ENCODE results near the gene FUS. TPM values are rescaled to one million over a fixed set of nuclear protein-coding genes. Genes with fewer than 3 reads are reported as not detected.
A peak's percentile ranks its signal among the peaks of the same experiment; 100 is the strongest.

FUS gene
- total and polyA plus RNA-seq, 2 of the 13 experiments (the other 11 are each of a cell fraction or from before 2014, with no cell fraction given): 68.1 to 168 TPM

DNA sequence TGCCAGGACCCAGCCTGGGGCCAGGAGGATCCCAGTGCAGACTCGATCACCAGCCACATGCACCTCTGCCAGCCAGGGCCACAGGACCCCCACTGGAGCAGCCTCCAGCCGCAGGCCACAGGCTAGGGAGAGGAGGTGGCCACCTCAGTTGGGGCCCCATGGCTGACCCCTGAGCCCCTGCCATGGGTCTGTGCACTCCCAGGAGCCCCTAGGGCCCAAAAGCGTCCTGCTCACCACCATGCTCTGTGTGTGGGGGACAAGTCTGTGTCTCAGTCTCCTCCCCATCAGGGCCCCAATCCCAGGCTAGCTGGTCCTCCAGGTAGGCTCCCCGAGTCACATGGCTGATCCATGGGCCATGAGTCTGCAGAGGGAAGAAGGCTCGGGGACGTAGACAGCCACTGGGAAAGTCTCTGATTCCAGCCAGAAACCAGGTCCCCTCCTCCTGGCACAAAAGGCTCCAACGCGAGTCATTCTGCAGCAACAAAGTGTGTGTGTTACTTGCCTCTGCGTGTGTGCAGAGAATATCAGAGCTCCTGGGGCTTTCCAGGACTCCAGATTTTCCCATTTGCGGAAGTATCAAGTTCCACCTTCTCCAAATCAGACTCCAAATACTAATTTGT is 38.3 kb upstream of the FUS start (continued):
- TF ChIP-seq, protein P1, sequence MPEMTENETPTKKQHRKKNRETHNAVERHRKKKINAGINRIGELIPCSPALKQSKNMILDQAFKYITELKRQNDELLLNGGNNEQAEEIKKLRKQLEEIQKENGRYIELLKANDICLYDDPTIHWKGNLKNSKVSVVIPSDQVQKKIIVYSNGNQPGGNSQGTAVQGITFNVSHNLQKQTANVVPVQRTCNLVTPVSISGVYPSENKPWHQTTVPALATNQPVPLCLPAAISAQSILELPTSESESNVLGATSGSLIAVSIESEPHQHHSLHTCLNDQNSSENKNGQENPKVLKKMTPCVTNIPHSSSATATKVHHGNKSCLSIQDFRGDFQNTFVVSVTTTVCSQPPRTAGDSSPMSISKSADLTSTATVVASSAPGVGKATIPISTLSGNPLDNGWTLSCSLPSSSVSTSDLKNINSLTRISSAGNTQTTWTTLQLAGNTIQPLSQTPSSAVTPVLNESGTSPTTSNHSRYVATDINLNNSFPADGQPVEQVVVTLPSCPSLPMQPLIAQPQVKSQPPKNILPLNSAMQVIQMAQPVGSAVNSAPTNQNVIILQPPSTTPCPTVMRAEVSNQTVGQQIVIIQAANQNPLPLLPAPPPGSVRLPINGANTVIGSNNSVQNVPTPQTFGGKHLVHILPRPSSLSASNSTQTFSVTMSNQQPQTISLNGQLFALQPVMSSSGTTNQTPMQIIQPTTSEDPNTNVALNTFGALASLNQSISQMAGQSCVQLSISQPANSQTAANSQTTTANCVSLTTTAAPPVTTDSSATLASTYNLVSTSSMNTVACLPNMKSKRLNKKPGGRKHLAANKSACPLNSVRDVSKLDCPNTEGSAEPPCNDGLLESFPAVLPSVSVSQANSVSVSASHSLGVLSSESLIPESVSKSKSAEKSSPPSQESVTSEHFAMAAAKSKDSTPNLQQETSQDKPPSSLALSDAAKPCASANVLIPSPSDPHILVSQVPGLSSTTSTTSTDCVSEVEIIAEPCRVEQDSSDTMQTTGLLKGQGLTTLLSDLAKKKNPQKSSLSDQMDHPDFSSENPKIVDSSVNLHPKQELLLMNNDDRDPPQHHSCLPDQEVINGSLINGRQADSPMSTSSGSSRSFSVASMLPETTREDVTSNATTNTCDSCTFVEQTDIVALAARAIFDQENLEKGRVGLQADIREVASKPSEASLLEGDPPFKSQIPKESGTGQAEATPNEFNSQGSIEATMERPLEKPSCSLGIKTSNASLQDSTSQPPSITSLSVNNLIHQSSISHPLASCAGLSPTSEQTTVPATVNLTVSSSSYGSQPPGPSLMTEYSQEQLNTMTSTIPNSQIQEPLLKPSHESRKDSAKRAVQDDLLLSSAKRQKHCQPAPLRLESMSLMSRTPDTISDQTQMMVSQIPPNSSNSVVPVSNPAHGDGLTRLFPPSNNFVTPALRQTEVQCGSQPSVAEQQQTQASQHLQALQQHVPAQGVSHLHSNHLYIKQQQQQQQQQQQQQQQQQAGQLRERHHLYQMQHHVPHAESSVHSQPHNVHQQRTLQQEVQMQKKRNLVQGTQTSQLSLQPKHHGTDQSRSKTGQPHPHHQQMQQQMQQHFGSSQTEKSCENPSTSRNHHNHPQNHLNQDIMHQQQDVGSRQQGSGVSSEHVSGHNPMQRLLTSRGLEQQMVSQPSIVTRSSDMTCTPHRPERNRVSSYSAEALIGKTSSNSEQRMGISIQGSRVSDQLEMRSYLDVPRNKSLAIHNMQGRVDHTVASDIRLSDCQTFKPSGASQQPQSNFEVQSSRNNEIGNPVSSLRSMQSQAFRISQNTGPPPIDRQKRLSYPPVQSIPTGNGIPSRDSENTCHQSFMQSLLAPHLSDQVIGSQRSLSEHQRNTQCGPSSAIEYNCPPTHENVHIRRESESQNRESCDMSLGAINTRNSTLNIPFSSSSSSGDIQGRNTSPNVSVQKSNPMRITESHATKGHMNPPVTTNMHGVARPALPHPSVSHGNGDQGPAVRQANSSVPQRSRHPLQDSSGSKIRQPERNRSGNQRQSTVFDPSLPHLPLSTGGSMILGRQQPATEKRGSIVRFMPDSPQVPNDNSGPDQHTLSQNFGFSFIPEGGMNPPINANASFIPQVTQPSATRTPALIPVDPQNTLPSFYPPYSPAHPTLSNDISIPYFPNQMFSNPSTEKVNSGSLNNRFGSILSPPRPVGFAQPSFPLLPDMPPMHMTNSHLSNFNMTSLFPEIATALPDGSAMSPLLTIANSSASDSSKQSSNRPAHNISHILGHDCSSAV (CRISPR knock-in tag; IDR thresholded peaks at IDR 0.05; ENCODE audit: borderline replicate concordance): no peak
- TF ChIP-seq ZNF768 (CRISPR knock-in tag; IDR thresholded peaks at IDR 0.05) (peak; percentile 41; the same call in 1 of the 2 replicates), KLF15 (CRISPR knock-in tag; IDR thresholded peaks at IDR 0.05; ENCODE audit: borderline replicate concordance) (no peak), IRF2 (CRISPR knock-in tag; IDR thresholded peaks at IDR 0.05) (no peak), ZNF30 (CRISPR knock-in tag; IDR thresholded peaks at IDR 0.05) (no peak), SRY (CRISPR knock-in tag; IDR thresholded peaks at IDR 0.05) (peak; percentile 85; the same call in 1 of the 2 replicates), SCMH1 (CRISPR knock-in tag; IDR thresholded peaks at IDR 0.05; ENCODE audit: borderline replicate concordance) (no peak), KDM4B (CRISPR knock-in tag; IDR thresholded peaks at IDR 0.05) (peak; percentile 21; the same call in 1 of the 2 replicates), NBN (conservative IDR thresholded peaks at IDR 0.05) (no peak)
- TF ChIP-seq, protein P2, sequence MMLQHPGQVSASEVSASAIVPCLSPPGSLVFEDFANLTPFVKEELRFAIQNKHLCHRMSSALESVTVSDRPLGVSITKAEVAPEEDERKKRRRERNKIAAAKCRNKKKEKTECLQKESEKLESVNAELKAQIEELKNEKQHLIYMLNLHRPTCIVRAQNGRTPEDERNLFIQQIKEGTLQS (CRISPR knock-in tag; IDR thresholded peaks at IDR 0.05): 0 out of 2 replicates have a peak, but pooled peaks have one; percentile 7
- TF ChIP-seq, protein P3, sequence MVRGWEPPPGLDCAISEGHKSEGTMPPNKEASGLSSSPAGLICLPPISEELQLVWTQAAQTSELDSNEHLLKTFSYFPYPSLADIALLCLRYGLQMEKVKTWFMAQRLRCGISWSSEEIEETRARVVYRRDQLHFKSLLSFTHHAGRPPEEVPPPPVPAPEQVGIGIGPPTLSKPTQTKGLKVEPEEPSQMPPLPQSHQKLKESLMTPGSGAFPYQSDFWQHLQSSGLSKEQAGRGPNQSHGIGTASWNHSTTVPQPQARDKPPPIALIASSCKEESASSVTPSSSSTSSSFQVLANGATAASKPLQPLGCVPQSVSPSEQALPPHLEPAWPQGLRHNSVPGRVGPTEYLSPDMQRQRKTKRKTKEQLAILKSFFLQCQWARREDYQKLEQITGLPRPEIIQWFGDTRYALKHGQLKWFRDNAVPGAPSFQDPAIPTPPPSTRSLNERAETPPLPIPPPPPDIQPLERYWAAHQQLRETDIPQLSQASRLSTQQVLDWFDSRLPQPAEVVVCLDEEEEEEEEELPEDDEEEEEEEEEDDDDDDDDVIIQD (CRISPR knock-in tag; IDR thresholded peaks at IDR 0.05; ENCODE audit: low read depth): no peak
- TF ChIP-seq, protein P4, sequence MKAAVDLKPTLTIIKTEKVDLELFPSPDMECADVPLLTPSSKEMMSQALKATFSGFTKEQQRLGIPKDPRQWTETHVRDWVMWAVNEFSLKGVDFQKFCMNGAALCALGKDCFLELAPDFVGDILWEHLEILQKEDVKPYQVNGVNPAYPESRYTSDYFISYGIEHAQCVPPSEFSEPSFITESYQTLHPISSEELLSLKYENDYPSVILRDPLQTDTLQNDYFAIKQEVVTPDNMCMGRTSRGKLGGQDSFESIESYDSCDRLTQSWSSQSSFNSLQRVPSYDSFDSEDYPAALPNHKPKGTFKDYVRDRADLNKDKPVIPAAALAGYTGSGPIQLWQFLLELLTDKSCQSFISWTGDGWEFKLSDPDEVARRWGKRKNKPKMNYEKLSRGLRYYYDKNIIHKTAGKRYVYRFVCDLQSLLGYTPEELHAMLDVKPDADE (CRISPR knock-in tag; IDR thresholded peaks at IDR 0.05): no peak
- TF ChIP-seq, protein P5, sequence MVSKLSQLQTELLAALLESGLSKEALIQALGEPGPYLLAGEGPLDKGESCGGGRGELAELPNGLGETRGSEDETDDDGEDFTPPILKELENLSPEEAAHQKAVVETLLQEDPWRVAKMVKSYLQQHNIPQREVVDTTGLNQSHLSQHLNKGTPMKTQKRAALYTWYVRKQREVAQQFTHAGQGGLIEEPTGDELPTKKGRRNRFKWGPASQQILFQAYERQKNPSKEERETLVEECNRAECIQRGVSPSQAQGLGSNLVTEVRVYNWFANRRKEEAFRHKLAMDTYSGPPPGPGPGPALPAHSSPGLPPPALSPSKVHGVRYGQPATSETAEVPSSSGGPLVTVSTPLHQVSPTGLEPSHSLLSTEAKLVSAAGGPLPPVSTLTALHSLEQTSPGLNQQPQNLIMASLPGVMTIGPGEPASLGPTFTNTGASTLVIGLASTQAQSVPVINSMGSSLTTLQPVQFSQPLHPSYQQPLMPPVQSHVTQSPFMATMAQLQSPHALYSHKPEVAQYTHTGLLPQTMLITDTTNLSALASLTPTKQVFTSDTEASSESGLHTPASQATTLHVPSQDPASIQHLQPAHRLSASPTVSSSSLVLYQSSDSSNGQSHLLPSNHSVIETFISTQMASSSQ (IDR thresholded peaks at IDR 0.05; ENCODE audit: low read depth): no peak
- TF ChIP-seq, protein P5 (CRISPR knock-in tag; IDR thresholded peaks at IDR 0.05; ENCODE audit: borderline replicate concordance): no peak; the same call in 1 of the 2 replicates

All from HepG2 (cell line).